MCF 10A (cell line): Measurements from ENCODE around the gene BEND7. TPM values are rescaled to one million over a fixed set of nuclear protein-coding genes. Genes with fewer than 3 reads are reported as not detected.
"Not testable (repeated sequence)": the region's sequence is repeated elsewhere in the genome, so short reads cannot be mapped to it uniquely, and the experiment has no call there.

Experiments
- BruUV-seq: library from RNA; stranded (reverse); fragments of 400-500 nt; replicated peaks from 2 replicates; lab custom pipeline; 2021; lab: Mats Ljungman, UMichigan
- CTCF ChIA-PET: fragments of 300-600 bp; sonication (Branson Sonifier 250); formaldehyde crosslinking; extraction: SDS; loops from one replicate; lab custom pipeline; 2021; ENCODE audit warnings: antibody characterized with exemption, inconsistent platforms; lab: Yijun Ruan, JAX
- POLR2A ChIA-PET: fragments of 300-600, 350-650 bp; sonication (Branson Sonifier 250); formaldehyde crosslinking; extraction: SDS; loops from one replicate; lab custom pipeline; 2020; ENCODE audit warnings: antibody characterized with exemption, inconsistent platforms; lab: Yijun Ruan, JAX
- DNase-seq: peaks from one replicate; pipeline ENCODE4 v3.0.0-alpha.2; 2018; ENCODE audit not compliant: unreplicated experiment
- H3K27ac Mint-ChIP-seq: one replicate; pipeline ENCODE4 v1.8.0; 2022; ENCODE audit warnings: mild to moderate bottlenecking, low read depth, mixed read lengths; ENCODE audit not compliant: unreplicated experiment
- H3K27me3 Mint-ChIP-seq: one replicate; pipeline ENCODE4 v1.8.0; 2022; ENCODE audit warnings: mixed read lengths; ENCODE audit not compliant: insufficient read depth, unreplicated experiment
- H3K36me3 Mint-ChIP-seq: one replicate; pipeline ENCODE4 v1.8.0; 2022; ENCODE audit warnings: mild to moderate bottlenecking, moderate library complexity, mixed read lengths; ENCODE audit not compliant: insufficient read depth, unreplicated experiment
- H3K4me1 Mint-ChIP-seq: one replicate; pipeline ENCODE4 v1.8.0; 2022; ENCODE audit warnings: mixed read lengths; ENCODE audit not compliant: insufficient read depth, unreplicated experiment
- H3K4me3 Mint-ChIP-seq: one replicate; pipeline ENCODE4 v1.8.0; 2022; ENCODE audit warnings: mild to moderate bottlenecking, moderate library complexity, mixed read lengths; ENCODE audit not compliant: unreplicated experiment
- H3K9me3 Mint-ChIP-seq: one replicate; pipeline ENCODE4 v1.8.0; 2022; ENCODE audit warnings: mixed read lengths; ENCODE audit not compliant: unreplicated experiment
- CTCF ChIP-seq: fragments of 200-600 bp; IDR thresholded peaks from one replicate; pipeline ENCODE4 v1.8.0; 2022; ENCODE audit warnings: antibody characterized with exemption, mild to moderate bottlenecking; ENCODE audit not compliant: unreplicated experiment
- intact Hi-C: fragments of 100-400 bp; cut with micrococcal nuclease; formaldehyde crosslinking; loops from 2 replicates; pipeline ENCODE4 v1.14.1; 2022
- total RNA-seq: library from RNA; stranded (reverse); gene quantifications from 2 replicates; pipeline ENCODE4 v1.2.3, GENCODE V29; 2022

BEND7 gene
- total RNA-seq, 1 experiment from 2014 or later = 12.4 TPM

GRCh38 chr10:13412894-13413293 is 115.9 kb downstream of the BEND7 start:
- TF ChIP-seq CTCF = no peak
- H3K36me3 Mint-ChIP-seq = no peaks in the 10 kb centered on the region
- H3K4me3 Mint-ChIP-seq = no peak overlapping the region
- no peaks in the 10 kb centered on the region for H3K27me3 Mint-ChIP-seq
- ChIA-PET POLR2A (interaction anchor here (1.1 kb wide), 1 partner anchor 13 kb away, joined by 3 read pairs; no protein-coding TSS in a partner anchor), CTCF (interaction anchor here (1.3 kb wide), 1 partner anchor 27 kb away, joined by 4 read pairs; no protein-coding TSS in a partner anchor)
- no peak for DNase-seq
- intact Hi-C loops = no loop called here
- no peaks in the 10 kb centered on the region for H3K4me1 Mint-ChIP-seq
- BruUV-seq = no TSS peak
- H3K27ac Mint-ChIP-seq = no peak overlapping the region
- H3K9me3 Mint-ChIP-seq = no peaks in the 10 kb centered on the region

- no peaks in the 10 kb centered on the region for H3K4me1 Mint-ChIP-seq
- BruUV-seq = no TSS peak
- no peak for TF ChIP-seq CTCF
- no peak overlapping the region for H3K4me3 Mint-ChIP-seq
- no peak for DNase-seq
- H3K36me3 Mint-ChIP-seq = no peaks in the 10 kb centered on the region
- intact Hi-C loops = no loop called here
- CTCF ChIA-PET = interaction anchor here (0.5 to 1.2 kb wide), 4 partner anchors 11 to 100 kb away, joined by 3 to 4 read pairs (median 4); no protein-coding TSS in a partner anchor
- no peaks in the 10 kb centered on the region for H3K27me3 Mint-ChIP-seq
- H3K27ac Mint-ChIP-seq = no peak overlapping the region
- H3K9me3 Mint-ChIP-seq = peaks cover 7% of the 10 kb centered on the region
- POLR2A ChIA-PET = interaction anchor here (1.3 kb wide), 1 partner anchor 22 kb away, joined by 3 read pairs; no protein-coding TSS in a partner anchor
Measured at GRCh38 chr10:13404791-13405190, 124.0 kb downstream of the BEND7 start.

GRCh38 chr10:13404305-13404759 is 124.5 kb downstream of the BEND7 start:
- no peaks in the 10 kb centered on the region for H3K4me1 Mint-ChIP-seq
- CTCF ChIA-PET = interaction anchor here (1.1 to 1.2 kb wide), 2 partner anchors 11 to 36 kb away, joined by 3 to 4 read pairs; no protein-coding TSS in a partner anchor
- H3K4me3 Mint-ChIP-seq = no peak overlapping the region
- H3K9me3 Mint-ChIP-seq = peaks cover 7% of the 10 kb centered on the region
- no peak for TF ChIP-seq CTCF
- no TSS peak for BruUV-seq
- H3K36me3 Mint-ChIP-seq = no peaks in the 10 kb centered on the region
- intact Hi-C loops = no loop called here
- H3K27ac Mint-ChIP-seq = no peak overlapping the region
- DNase-seq = no peak
- POLR2A ChIA-PET = interaction anchor here (1.3 kb wide), 1 partner anchor 22 kb away, joined by 3 read pairs; no protein-coding TSS in a partner anchor
- H3K27me3 Mint-ChIP-seq = no peaks in the 10 kb centered on the region

- H3K27me3 Mint-ChIP-seq, POLR2A ChIA-PET, DNase-seq, H3K9me3 Mint-ChIP-seq, H3K27ac Mint-ChIP-seq, H3K36me3 Mint-ChIP-seq, H3K4me1 Mint-ChIP-seq, BruUV-seq, intact Hi-C loops, H3K4me3 Mint-ChIP-seq: not testable (repeated sequence)
- CTCF ChIA-PET = interaction anchor here (0.7 kb wide), 1 partner anchor 333 kb away, joined by 6 read pairs; no protein-coding TSS in a partner anchor
Measured at GRCh38 chr10:13403426-13403825, 125.4 kb downstream of the BEND7 start.
